K562 (cell line): ENCODE measurements around the gene ZNF738. TPM values are rescaled to one million over a fixed set of nuclear protein-coding genes. Genes with fewer than 3 reads are reported as not detected.

Experiments
- ATAC-seq: fragments of 200-7000 bp; cut with Tn5 transposase; 3 replicates; pipeline ENCODE4 v1.9.1; 2020; ENCODE audit warnings: moderate library complexity
- BruUV-seq: library from RNA; stranded (reverse); fragments of 400-500 nt; replicated peaks from 2 replicates; lab custom pipeline; 2021; lab: Mats Ljungman, UMichigan
- CTCF ChIA-PET: fragments of 300-600 bp; formaldehyde crosslinking; extraction: SDS; loops from one replicate; lab custom pipeline; 2021; ENCODE audit warnings: low intra/inter-chr PET ratio; lab: Yijun Ruan, JAX
- POLR2A ChIA-PET: fragments of 300-600, 350-650 bp; sonication (Branson Sonifier 250); formaldehyde crosslinking; extraction: SDS; loops from one replicate; lab custom pipeline; 2021; ENCODE audit warnings: antibody characterized with exemption, inconsistent platforms; lab: Yijun Ruan, JAX
- DNase-seq, 4 experiments: peaks; one replicate each; pipeline versions ENCODE4 v3.0.0 to v3.0.0-alpha.2; 2011 to 2018; ENCODE audit warnings: low spot score in 3 of 4, mixed read lengths in 3 of 4; ENCODE audit errors: extremely low read depth in 1 of 4
- FAIRE-seq: peaks from 2 replicates; lab custom pipeline; 2011; peaks lifted over from hg19 to GRCh38; lab: Jason Lieb, UNC
- H2AFZ ChIP-seq: 2 replicates; pipeline ENCODE4 v1.6.0; 2011; ENCODE audit warnings: low read depth, low read length, control low read depth, inconsistent platforms
- H3K27ac ChIP-seq: fragments of 200-600 bp; 3 replicates; pipeline ENCODE4 v1.8.0; 2011; ENCODE audit warnings: low read depth, mild to moderate bottlenecking, control low read depth, inconsistent platforms, low read length, moderate library complexity, mixed read lengths; ENCODE audit errors: extremely low read depth
- H3K27me3 ChIP-seq, 2 experiments: fragments of 300-600 bp in 1 of 2; 2 replicates in 1 of 2; 3 replicates in 1 of 2; pipeline versions ENCODE4 v1.6.0 to v1.8.0; 2011; ENCODE audit warnings: inconsistent platforms in 2 of 2, low read length in 2 of 2, mild to moderate bottlenecking in 1 of 2, mixed read lengths in 1 of 2, moderate library complexity in 1 of 2; ENCODE audit not compliant: control insufficient read depth in 2 of 2, insufficient read depth in 2 of 2
- H3K36me3 ChIP-seq: fragments of 300-600 bp; 3 replicates; pipeline ENCODE4 v1.8.0; 2011; ENCODE audit warnings: mild to moderate bottlenecking, low read length, inconsistent platforms; ENCODE audit not compliant: control insufficient read depth, insufficient read depth
- H3K4me1 ChIP-seq, 2 experiments: fragments of 200-600 bp in 1 of 2; replicated peaks in 1 of 2; 2 replicates in 1 of 2; 3 replicates in 1 of 2; pipeline versions ENCODE4 v1.5.1 to v1.8.0; 2011; ENCODE audit warnings: inconsistent platforms in 2 of 2, low read length in 2 of 2, mild to moderate bottlenecking in 1 of 2, mixed read lengths in 1 of 2, moderate library complexity in 1 of 2; ENCODE audit not compliant: control insufficient read depth in 2 of 2, insufficient read depth in 2 of 2
- H3K4me2 ChIP-seq: 2 replicates; pipeline ENCODE4 v1.6.1; 2011; ENCODE audit warnings: low read length, control low read depth, inconsistent platforms, mixed read lengths; ENCODE audit not compliant: insufficient read depth
- H3K4me3 ChIP-seq: fragments of 200-600 bp; sonication (generic), shearing (Covaris generic); 2 replicates; pipeline ENCODE4 v1.5.1; 2016; ENCODE audit warnings: control low read depth, inconsistent platforms
- H3K79me2 ChIP-seq: fragments of 200-600 bp; 3 replicates; pipeline ENCODE4 v1.8.0; 2011; ENCODE audit warnings: low read length, inconsistent platforms; ENCODE audit not compliant: control insufficient read depth, insufficient read depth
- H3K9ac ChIP-seq, 2 experiments: 2 replicates each; pipeline versions ENCODE4 v1.6.0 to v1.6.1; 2011; ENCODE audit warnings: low read depth in 2 of 2, low read length in 2 of 2, control low read depth in 1 of 2, inconsistent platforms in 1 of 2, mild to moderate bottlenecking in 1 of 2, mixed read lengths in 1 of 2; ENCODE audit not compliant: insufficient read depth in 1 of 2
- H3K9me1 ChIP-seq: one replicate; pipeline ENCODE4 v1.6.0; 2011; ENCODE audit warnings: inconsistent platforms, mild to moderate bottlenecking, low read length, moderate library complexity; ENCODE audit not compliant: control insufficient read depth, insufficient read depth
- H3K9me3 ChIP-seq: replicated peaks from 2 replicates; pipeline ENCODE4 v1.5.1; 2011; ENCODE audit warnings: low read depth, low read length, inconsistent platforms; ENCODE audit not compliant: control insufficient read depth, insufficient read depth
- H4K20me1 ChIP-seq: replicated peaks from 2 replicates; pipeline ENCODE4 v1.6.1; 2011; ENCODE audit warnings: low read length, inconsistent platforms, mixed read lengths; ENCODE audit not compliant: control insufficient read depth, insufficient read depth
- ARNT ChIP-seq, 2 experiments: fragments of 450-650 bp; IDR thresholded peaks; 2 replicates each; pipeline ENCODE4 v1.6.1; 2016; ENCODE audit warnings: mild to moderate bottlenecking in 1 of 2
- CBFB ChIP-seq: sonication (generic); formaldehyde crosslinking; IDR thresholded peaks from 2 replicates; pipeline ENCODE4 v1.4.0; 2020; ENCODE audit warnings: mild to moderate bottlenecking, missing genetic modification reagents
- CBX3 ChIP-seq, 2 experiments: IDR thresholded peaks; 1 replicate in 1 of 2; 2 replicates in 1 of 2; pipeline ENCODE4 v1.6.1; 2012; ENCODE audit warnings: inconsistent platforms in 2 of 2, low read length in 2 of 2, borderline replicate concordance in 1 of 2, control low read depth in 1 of 2
- CBX5 ChIP-seq: IDR thresholded peaks from 2 replicates; pipeline ENCODE4 v1.6.1; 2014; ENCODE audit warnings: low read depth, borderline replicate concordance
- ELK3 ChIP-seq: fragments of 450-650 bp; formaldehyde crosslinking; IDR thresholded peaks from 2 replicates; pipeline ENCODE4 v1.4.0; 2020; ENCODE audit warnings: mild to moderate bottlenecking
- IFI16 ChIP-seq: fragments of 250-450 bp; sonication (Bioruptor Pico); IDR thresholded peaks from 2 replicates; pipeline ENCODE4 v2.1.2; 2022; ENCODE audit warnings: mild to moderate bottlenecking, inconsistent platforms
- MTA3 ChIP-seq: fragments of 450-650 bp; formaldehyde crosslinking; IDR thresholded peaks from 2 replicates; pipeline ENCODE4 v1.6.1; 2017; ENCODE audit warnings: mild to moderate bottlenecking, borderline replicate concordance
- NCOR1 ChIP-seq: fragments of 450-650 bp; IDR thresholded peaks from 2 replicates; pipeline ENCODE4 v1.6.1; 2016; ENCODE audit warnings: mild to moderate bottlenecking, moderate library complexity
- NFYB ChIP-seq: IDR thresholded peaks from 2 replicates; pipeline ENCODE4 v1.6.1; 2011; ENCODE audit warnings: mild to moderate bottlenecking, moderate library complexity; ENCODE audit not compliant: insufficient read length; ENCODE audit errors: extremely low read depth
- SMARCA4 ChIP-seq: fragments of 450-650 bp; IDR thresholded peaks from 2 replicates; pipeline ENCODE4 v1.6.1; 2016
- SMARCC2 ChIP-seq: fragments of 450-650 bp; IDR thresholded peaks from 2 replicates; pipeline ENCODE4 v1.6.1; 2017; ENCODE audit warnings: antibody characterized with exemption, moderate library complexity, mild to moderate bottlenecking, low read depth
- TRIM24 ChIP-seq, 2 experiments: fragments of 450-650 bp; IDR thresholded peaks; 2 replicates each; pipeline ENCODE4 v1.6.1; 2016
- TRIM28 ChIP-seq: fragments of 450-650 bp; IDR thresholded peaks from 2 replicates; pipeline ENCODE4 v1.6.1; 2017
- XRCC4 ChIP-seq: IDR thresholded peaks from one replicate; pipeline ENCODE4 v1.6.1; 2011; ENCODE audit not compliant: insufficient read depth, insufficient read length; ENCODE audit errors: extremely low read depth
- ZEB2 ChIP-seq: fragments of 450-650 bp; IDR thresholded peaks from 2 replicates; pipeline ENCODE4 v1.6.1; 2016
- ZNF3 ChIP-seq: fragments of 250-450 bp; sonication (Bioruptor Pico); IDR thresholded peaks from 2 replicates; pipeline ENCODE4 v1.5.0; 2021; ENCODE audit warnings: mild to moderate bottlenecking, moderate library complexity
- ZNF561 ChIP-seq: fragments of 450-650 bp; formaldehyde crosslinking; conservative IDR thresholded peaks from 2 replicates; pipeline ENCODE4 v1.4.0; 2020; ENCODE audit warnings: mild to moderate bottlenecking, moderate library complexity
- ZNF644 ChIP-seq: fragments of 200-800 bp; sonication (Bioruptor generic); IDR thresholded peaks from 2 replicates; pipeline ENCODE4 v1.6.1; 2016; ENCODE audit warnings: low read depth, missing genetic modification characterization, missing compliant biosample characterization
- WGBS: fragments of 100-300 bp; shearing (Covaris generic); methylation state at CpG from one replicate; pipeline ENCODE4 v1.1.6; 2016; ENCODE audit warnings: low coverage, mixed read lengths; ENCODE audit not compliant: insufficient coverage; ENCODE audit errors: missing lambda C conversion rate; 5-methylcytosine and 5-hydroxymethylcytosine counted together
- in situ Hi-C: fragments of 300-500 bp; cut with MboI; formaldehyde crosslinking; loops from 4 replicates; pipeline ENCODE4 v1.15.0; 2018; ENCODE audit warnings: inconsistent platforms, mixed read lengths
- intact Hi-C: fragments of 100-400 bp; cut with micrococcal nuclease; formaldehyde crosslinking; loops from 2 replicates; pipeline ENCODE4 v1.14.2; 2022
- polyA plus RNA-seq, 8 experiments: library from polyadenylated mRNA; depleted of rRNA in 4 of 8; stranded (reverse) in 5 of 8; unstranded in 3 of 8; fragments of >200 nt; fragmentation: Nextera tagmentation in 2 of 8; fragmentation: Illumina TruSeq in 1 of 8; extraction: Ambion mirVana in 2 of 8; extraction: Trizol in 1 of 8; gene quantifications; 2 replicates each; pipeline versions ENCODE4 v1.2.1 to v1.2.3, GENCODE V29; 2011 to 2014; ENCODE audit warnings: inconsistent platforms in 1 of 8, missing spikeins in 1 of 8
- total RNA-seq, 7 experiments: library from RNA; depleted of rRNA in 6 of 7; stranded (reverse); fragments of >200 nt in 6 of 7; fragmentation: Illumina TruSeq in 2 of 7; extraction: Trizol in 2 of 7; gene quantifications; 2 replicates each; pipeline versions ENCODE4 v1.2.1 to v1.2.3, GENCODE V29; 2011 to 2021; ENCODE audit warnings: low replicate concordance in 1 of 7
- TF ChIP-seq, protein P1 (sequence below): fragments of 250-450 bp; sonication (Bioruptor Pico); IDR thresholded peaks from 2 replicates; pipeline ENCODE4 v1.4.0; 2020
- TF ChIP-seq, protein P2 (sequence below): sonication (generic); formaldehyde crosslinking; IDR thresholded peaks from 2 replicates; pipeline ENCODE4 v1.8.0; 2022; ENCODE audit warnings: mild to moderate bottlenecking, low read depth, missing genetic modification reagents

Gene ZNF738
- total and polyA plus RNA-seq, 9 of the 15 experiments (the other 6 are each of a cell fraction or from before 2014, with no cell fraction given), result 5.6 to 15.0 (median 8.6) TPM

DNA sequence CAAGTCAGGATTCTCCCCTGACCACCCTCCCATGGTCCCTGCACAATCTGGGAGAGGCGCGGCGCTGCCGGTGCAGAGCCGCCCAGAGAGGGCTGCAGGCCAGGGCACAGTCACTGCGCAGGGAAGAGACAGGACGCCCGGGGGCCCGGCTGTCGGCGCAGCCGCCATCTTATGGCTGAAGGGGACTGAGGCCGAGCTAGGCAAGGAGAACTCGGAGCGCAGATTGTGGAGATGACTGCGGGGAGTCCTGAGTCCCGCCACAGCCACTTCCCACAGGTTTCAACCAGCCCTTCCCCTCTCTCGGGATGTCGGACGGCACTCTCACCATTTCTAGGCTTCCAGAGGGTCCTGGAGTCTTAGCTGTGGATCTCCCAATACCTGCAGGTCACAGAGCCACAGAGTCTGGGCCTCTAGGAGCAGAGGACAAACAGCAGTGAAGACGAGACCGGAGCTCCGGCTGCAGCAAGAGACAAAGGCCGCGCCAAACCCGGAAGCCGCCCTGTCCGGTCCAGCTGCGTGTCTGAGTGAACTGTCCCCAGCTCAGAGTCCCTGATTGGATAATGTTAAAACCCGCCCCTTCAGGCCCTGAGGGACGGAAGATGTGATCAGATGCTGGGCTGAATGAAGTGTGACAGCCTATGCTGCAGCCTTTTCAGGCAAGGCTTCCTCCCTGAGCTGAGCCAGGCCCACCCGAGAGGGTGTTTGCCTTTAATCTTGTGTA is 29.8 kb upstream of the ZNF738 start, which contains the start of gene ZNF708 (continued):
- TF ChIP-seq, protein P1, sequence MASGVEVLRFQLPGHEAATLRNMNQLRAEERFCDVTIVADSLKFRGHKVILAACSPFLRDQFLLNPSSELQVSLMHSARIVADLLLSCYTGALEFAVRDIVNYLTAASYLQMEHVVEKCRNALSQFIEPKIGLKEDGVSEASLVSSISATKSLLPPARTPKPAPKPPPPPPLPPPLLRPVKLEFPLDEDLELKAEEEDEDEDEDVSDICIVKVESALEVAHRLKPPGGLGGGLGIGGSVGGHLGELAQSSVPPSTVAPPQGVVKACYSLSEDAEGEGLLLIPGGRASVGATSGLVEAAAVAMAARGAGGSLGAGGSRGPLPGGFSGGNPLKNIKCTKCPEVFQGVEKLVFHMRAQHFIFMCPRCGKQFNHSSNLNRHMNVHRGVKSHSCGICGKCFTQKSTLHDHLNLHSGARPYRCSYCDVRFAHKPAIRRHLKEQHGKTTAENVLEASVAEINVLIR (CRISPR knock-in tag), result no peak
- no peak for TF ChIP-seq XRCC4
- TF ChIP-seq SMARCC2, result no peak
- no peak for TF ChIP-seq ELK3
- no peak for TF ChIP-seq NCOR1
- peak; percentile 33 for TF ChIP-seq NFYB
- 0 out of 2 replicates have a peak, but pooled peaks have one; percentile 36 for TF ChIP-seq MTA3
- TF ChIP-seq ZNF3 (CRISPR knock-in tag), result no peak

GRCh38 chr19:21335721-21336120 is 23.1 kb upstream of the ZNF738 start:
- DNase-seq (no peak), ATAC-seq (no peak), FAIRE-seq (no peak)
- Histone ChIP-seq H3K4me2 (no peak overlapping the region), H3K4me1 (no peaks in the 10 kb centered on the region), H4K20me1 (no peaks in the 10 kb centered on the region), H3K27me3 (no peaks in the 10 kb centered on the region), H3K4me3 (no peak overlapping the region), H3K9ac (no peak overlapping the region), H2AFZ (no peak overlapping the region), H3K79me2 (no peaks in the 10 kb centered on the region), H3K27ac (no peak overlapping the region), H3K9me3 (peaks cover 6% of the 10 kb centered on the region), H3K9me1 (no peaks in the 10 kb centered on the region), H3K36me3 (no peaks in the 10 kb centered on the region)
- CTCF ChIA-PET, result no interaction called here
- in situ Hi-C loops, result no loop called here
- 22% methylated on average over 2 of the region's 2 CpGs for WGBS
- intact Hi-C loops, result no loop called here
- POLR2A ChIA-PET, result no interaction called here
- BruUV-seq, result no TSS peak
- TF ChIP-seq SMARCA4, result no peak
- TF ChIP-seq, protein P2, sequence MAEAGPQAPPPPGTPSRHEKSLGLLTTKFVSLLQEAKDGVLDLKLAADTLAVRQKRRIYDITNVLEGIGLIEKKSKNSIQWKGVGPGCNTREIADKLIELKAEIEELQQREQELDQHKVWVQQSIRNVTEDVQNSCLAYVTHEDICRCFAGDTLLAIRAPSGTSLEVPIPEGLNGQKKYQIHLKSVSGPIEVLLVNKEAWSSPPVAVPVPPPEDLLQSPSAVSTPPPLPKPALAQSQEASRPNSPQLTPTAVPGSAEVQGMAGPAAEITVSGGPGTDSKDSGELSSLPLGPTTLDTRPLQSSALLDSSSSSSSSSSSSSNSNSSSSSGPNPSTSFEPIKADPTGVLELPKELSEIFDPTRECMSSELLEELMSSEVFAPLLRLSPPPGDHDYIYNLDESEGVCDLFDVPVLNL (CRISPR knock-in tag), result no peak
- TF ChIP-seq CBX3 (IDR thresholded peaks at IDR 0.05; ENCODE audit: borderline replicate concordance in 1 of 2, low read length in 2 of 2), result peak in 1 of 2 experiments; percentile 97; a peak in 2 of 3 replicates
- TF ChIP-seq CBFB, result no peak
- no peak for TF ChIP-seq IFI16 (CRISPR knock-in tag)
- TF ChIP-seq ARNT (IDR thresholded peaks at IDR 0.05), result 0 out of 4 replicates have a peak, but pooled peaks of 1 of the 2 experiments have one; percentile 39
- peak; percentile 85 for TF ChIP-seq ZNF561 (CRISPR knock-in tag)
- peak; percentile 97 for TF ChIP-seq CBX5
- TF ChIP-seq TRIM28, result peak; percentile 92
- no peak for TF ChIP-seq ZNF644 (tag)
- TF ChIP-seq ZEB2, result peak; percentile 64
- peak in 1 of 2 experiments; percentile 58; a peak in 1 of 4 replicates for TF ChIP-seq TRIM24 (IDR thresholded peaks at IDR 0.05)
